HG02970 (cell line): ENCODE data around the gene GHRHR.

Experiments used
- ATAC-seq: cut with Tn5 transposase; IDR thresholded peaks from one replicate; pipeline ENCODE4 v1.9.1; 2021; ENCODE audit warnings: mild to moderate bottlenecking, moderate library complexity, moderate number of reproducible peaks; ENCODE audit not compliant: unreplicated experiment, low FRiP score

GHRHR gene

GRCh38 chr7:30983042-30983913, 19.5 kb downstream of the GHRHR start:
- ATAC-seq = peak; percentile 75

- ATAC-seq = no peak
Observed at GRCh38 chr7:30983914-30984247, 20.1 kb downstream of the GHRHR start.

DNA sequence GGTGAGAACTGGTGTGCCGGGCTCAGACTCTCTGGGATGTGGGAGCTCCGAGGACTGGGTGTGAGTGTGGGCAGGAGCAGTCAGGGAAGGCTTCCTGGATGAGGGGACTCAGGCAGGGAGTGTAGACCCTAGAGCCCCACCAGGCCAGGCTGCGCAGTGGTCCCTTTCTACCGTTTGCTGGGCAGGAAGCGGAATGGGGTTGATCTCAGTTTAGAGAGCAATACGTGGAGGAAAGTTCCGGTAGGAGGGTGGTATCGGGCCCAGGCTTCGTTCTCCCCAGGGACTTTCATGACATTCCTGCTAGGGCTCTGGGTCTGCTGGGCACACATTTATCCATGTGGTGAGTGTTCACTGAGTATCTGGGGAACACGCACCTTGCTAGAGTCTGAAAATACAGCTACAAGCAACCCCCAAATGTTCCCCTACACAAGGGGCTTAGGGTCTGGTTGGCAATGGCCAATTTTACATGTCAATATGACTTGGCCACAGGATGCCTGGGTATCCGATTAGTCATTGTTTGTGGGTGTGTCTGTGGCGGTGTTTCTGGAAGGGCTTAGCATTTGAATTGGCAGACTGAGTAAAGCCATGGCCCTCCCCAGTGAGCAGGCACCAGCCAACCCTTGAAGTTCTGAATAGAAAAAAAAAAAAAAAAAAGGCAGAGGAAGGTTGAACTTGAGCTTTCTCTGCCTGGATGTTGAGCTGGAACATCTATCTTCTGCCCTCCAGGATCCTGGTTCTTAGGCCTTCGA, 20.8 kb downstream of the GHRHR start:
- ATAC-seq = no peak

- ATAC-seq = no peak
Observed at GRCh38 chr7:30985756-30986155, 22.0 kb downstream of the GHRHR start.

DNA sequence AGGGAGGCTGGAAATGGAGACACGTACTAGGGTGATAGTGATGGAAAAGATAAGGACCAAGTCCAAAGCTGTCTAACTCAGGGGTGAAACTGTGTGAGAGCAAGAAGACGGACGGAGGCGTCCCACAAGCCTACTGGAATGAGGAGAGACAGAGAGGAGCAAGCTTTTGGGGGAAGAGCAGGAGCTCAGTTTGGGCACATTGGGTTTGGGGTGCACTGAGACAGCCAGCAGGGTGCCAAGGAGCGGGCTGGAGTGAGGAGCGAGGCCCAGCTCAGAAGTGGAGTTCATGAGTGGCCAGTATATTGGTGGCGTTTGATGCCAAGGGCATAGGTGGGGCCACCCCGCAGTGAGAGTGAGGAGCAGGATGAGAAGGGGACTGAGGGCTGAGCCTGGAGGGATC, 22.6 kb downstream of the GHRHR start:
- ATAC-seq = no peak

- no peak for ATAC-seq
Observed at GRCh38 chr7:30986738-30987137, 23.0 kb downstream of the GHRHR start.

- ATAC-seq = no peak
Observed at GRCh38 chr7:30987178-30987577, 23.4 kb downstream of the GHRHR start.

DNA sequence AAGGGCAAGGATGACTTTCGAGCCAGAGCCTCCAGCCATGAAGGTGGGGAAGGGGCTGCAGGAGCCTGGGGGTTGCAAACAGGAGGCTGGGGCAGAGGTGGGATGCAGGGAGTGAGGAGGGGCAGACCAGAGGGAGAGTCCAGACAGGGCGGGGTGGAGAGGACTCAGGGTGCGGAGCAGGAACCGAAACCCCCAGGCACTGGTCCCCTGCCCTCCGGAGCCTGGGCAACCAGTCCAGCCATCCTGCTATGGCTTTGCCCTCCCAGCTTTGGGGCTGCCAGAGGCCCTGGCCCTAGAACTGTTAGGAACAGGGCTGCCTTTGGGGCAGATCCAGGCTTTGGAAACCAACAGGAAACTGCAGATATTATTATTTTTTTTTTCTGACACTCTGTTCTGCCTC, 24.2 kb downstream of the GHRHR start:
- ATAC-seq = no peak

DNA sequence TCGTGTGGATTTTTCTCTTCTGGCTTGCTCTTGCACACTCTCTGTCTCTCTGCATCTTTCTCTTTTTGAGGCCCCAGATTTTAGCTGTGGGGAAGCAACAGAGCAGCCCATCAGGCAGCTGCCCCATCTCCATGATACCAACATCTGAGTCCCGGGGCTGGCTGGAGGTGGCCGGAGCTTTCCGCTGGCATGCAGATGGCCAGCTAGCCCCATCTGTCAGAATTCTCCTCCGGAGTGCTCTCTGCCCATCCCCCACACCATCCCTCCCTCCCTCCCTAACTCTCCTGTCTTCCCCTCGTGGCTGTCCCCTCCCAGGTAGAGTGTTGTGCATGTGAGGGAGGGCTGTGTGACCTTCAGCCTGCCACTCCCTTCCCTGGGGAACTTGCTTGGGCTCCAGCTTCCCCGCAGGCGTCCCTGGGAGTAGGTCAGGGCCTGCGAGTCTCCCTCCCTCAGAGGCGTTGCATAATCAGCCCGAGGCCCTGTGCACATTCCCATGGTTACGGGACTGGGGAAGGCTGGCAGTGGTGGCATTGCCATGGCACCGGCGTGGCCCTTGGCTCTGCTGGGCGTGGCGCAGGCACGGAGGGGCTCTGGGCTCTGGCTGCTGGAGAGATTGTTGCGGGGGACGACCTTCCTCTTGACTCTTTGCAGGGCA, 24.7 kb downstream of the GHRHR start:
- no peak for ATAC-seq

- no peak for ATAC-seq
Observed at GRCh38 chr7:30989008-30989823, 25.5 kb downstream of the GHRHR start.

- no peak for ATAC-seq
Observed at GRCh38 chr7:30989824-30990672, 26.3 kb downstream of the GHRHR start.

DNA sequence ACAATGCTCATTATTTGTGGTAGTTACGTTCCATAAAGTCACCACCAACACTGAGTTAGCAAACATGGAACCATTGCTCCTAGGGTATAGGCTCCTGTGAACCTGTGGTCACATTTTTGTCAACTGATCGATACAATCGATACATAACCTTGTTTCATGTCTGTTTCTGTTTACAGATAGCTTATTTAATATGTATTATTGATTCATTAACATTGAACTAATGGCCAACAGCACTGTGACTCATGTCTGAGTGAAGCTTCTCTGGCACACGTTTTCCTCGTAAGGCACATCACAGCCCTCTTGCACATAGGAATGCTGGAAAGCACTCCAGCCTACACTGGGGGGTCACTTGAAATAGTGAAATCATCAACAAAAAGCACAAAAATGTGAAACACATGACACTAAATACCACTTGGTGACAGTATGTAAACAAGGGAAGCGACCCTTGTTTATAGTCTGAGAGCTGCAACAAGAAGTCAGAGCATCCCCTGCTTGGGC, 27.0 kb downstream of the GHRHR start:
- no peak for ATAC-seq

GRCh38 chr7:30992414-30992813, 28.7 kb downstream of the GHRHR start:
- ATAC-seq = no peak

- no peak for ATAC-seq
Observed at GRCh38 chr7:30994206-30995100, 30.7 kb downstream of the GHRHR start.

- ATAC-seq = no peak
Observed at GRCh38 chr7:30995536-30995935, 31.8 kb downstream of the GHRHR start.

- ATAC-seq = no peak
Observed at GRCh38 chr7:30996256-30996655, 32.5 kb downstream of the GHRHR start.

GRCh38 chr7:30996883-30997282, 33.1 kb downstream of the GHRHR start:
- no peak for ATAC-seq

GRCh38 chr7:30997316-30997715, 33.6 kb downstream of the GHRHR start:
- no peak for ATAC-seq
